Uterus (tissue), 2 donors: ENCODE data around the gene PRPS2.

Experiments used
- CTCF ChIP-seq, 4 experiments: fragments of 200-600 bp in 2 of 4; fragments of 450-650 bp in 2 of 4; sonication (generic) in 2 of 4; IDR thresholded peaks; one replicate each; pipeline ENCODE4 v1.5.1; 2016 to 2019; ENCODE audit warnings: antibody characterized with exemption in 4 of 4, mild to moderate bottlenecking in 2 of 4, moderate library complexity in 1 of 4
- POLR2A ChIP-seq, 2 donors: fragments of 450-650 bp; IDR thresholded peaks; one replicate each; pipeline ENCODE4 v1.6.1; 2016; ENCODE audit warnings: antibody characterized with exemption in 2 of 2, mild to moderate bottlenecking in 1 of 2, moderate library complexity in 1 of 2

GRCh38 chrX:12788645-12789044 is 2.6 kb upstream of the PRPS2 start:
- TF ChIP-seq CTCF (IDR thresholded peaks at IDR 0.05) (no peak), POLR2A (IDR thresholded peaks at IDR 0.05) (no peak)
